Left lung (tissue), 10 donors: ENCODE data around the gene MYMK. TPM values are rescaled to one million over a fixed set of nuclear protein-coding genes. Genes with fewer than 3 reads are reported as not detected.

ENCODE experiments used
- ATAC-seq: fragments of 200-7000 bp; cut with Tn5 transposase; one replicate; pipeline ENCODE4 v1.9.1; 2020; ENCODE audit warnings: moderate library complexity
- DNase-seq, 4 donors: peaks; one replicate each; pipeline ENCODE4 v3.0.0-alpha.2; 2013 to 2020
- H3K27ac ChIP-seq, 2 donors: fragments of 200-600 bp; sonication (generic) in 1 of 2; one replicate each; pipeline versions ENCODE4 v1.5.0 to v1.8.0; 2020 to 2021
- H3K27me3 ChIP-seq, 2 donors: fragments of 200-600 bp; sonication (generic) in 1 of 2; one replicate each; pipeline versions ENCODE4 v1.5.0 to v1.8.0; 2020 to 2021
- H3K36me3 ChIP-seq, 2 donors: fragments of 200-600 bp; sonication (generic) in 1 of 2; one replicate each; pipeline versions ENCODE4 v1.5.0 to v1.8.0; 2020 to 2021
- H3K4me1 ChIP-seq, 2 donors: fragments of 200-600 bp; one replicate each; pipeline ENCODE4 v1.8.0; 2021
- H3K4me3 ChIP-seq, 2 donors: fragments of 200-600 bp; sonication (generic) in 1 of 2; one replicate each; pipeline versions ENCODE4 v1.5.0 to v1.8.0; 2020 to 2021; ENCODE audit warnings: mild to moderate bottlenecking in 1 of 2
- H3K9me3 ChIP-seq, 2 donors: fragments of 200-600 bp; sonication (generic) in 1 of 2; one replicate each; pipeline versions ENCODE4 v1.5.0 to v1.8.0; 2020 to 2021
- intact Hi-C, 2 donors: fragments of 100-400 bp; cut with DNase I; formaldehyde crosslinking; loops; one replicate each; pipeline versions ENCODE4 v1.11.2 to v1.14.2; 2022
- polyA plus RNA-seq, 6 donors: library from polyadenylated mRNA; unstranded; fragments of 120-200 nt; gene quantifications; one replicate each; pipeline ENCODE4 v1.2.1, GENCODE V29; 2013; ENCODE audit not compliant: insufficient read length in 6 of 6
- total RNA-seq, 2 donors: library from RNA; stranded (reverse); fragmentation: NEBNext Ultra II Directional; extraction: Animal tissue kit (Norgen Biotek cat#: 25700); gene quantifications; one replicate each; pipeline ENCODE4 v1.2.1, GENCODE V29; 2021
- TF ChIP-seq, protein P1 (sequence below), 2 donors: fragments of 200-600 bp; sonication (generic) in 1 of 2; IDR thresholded peaks; one replicate each; pipeline versions ENCODE4 v1.5.0 to v1.8.0; 2021; ENCODE audit warnings: antibody characterized with exemption in 2 of 2
- donor health status: DM: no; HTN: yes; CAD: no.
- donor health status: DM: no; HTN: no; CAD: no.

The MYMK gene
- total and polyA plus RNA-seq, 8 donors = not detected

DNA sequence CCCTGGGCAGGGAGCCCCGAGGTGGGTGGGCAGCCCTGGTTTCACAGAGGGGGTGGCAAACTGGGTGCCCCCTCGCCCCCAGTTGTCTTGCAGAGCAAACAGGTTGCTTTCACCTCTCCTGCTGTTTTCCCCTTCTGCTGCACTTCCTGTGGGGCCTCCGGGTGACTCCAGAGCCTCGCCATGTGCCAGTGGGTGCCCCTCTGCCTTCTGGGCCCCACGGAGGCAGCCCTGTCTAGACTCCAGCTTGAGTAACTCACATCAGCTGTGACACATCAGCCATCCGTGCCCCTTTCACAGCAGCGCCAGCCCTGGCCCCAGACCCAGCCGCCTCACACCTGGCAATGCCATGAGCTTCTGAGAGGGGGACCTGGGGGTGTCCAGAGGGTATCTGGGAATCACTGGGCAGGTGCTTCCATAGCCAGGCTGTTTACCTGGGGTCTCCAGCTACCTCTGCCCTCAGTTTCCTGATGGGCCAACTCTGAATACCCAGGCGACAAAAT is 46.7 kb upstream of the MYMK start:
- H3K4me1 ChIP-seq = peaks cover 7 to 12% of the 10 kb centered on the region in 2 donors
- DNase-seq = no peak
- intact Hi-C loops = no loop called here

DNA sequence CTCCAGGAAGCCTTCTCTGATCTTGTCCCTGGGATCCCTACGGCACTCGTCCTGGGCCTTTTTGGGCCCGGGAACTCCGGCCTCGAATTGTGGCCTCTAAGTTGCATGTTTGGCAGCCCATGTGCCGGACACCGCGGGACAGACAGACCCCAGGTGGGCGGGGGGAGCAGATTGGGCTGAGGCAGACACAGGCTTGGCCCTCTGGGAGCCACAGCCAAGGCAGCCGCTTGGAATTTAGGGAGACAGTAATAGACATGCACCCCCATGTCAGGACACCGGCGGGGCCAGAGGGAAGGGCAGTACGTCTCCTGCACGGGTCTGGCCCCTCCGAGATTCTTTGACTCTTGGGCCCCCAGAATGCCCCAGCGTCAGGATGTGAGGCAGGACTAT is 45.9 kb upstream of the MYMK start:
- no peaks in the 10 kb centered on the region for H3K27me3 ChIP-seq
- ATAC-seq = no peak
- no peak overlapping the region for H3K4me3 ChIP-seq
- peaks cover 7 to 12% of the 10 kb centered on the region in 2 donors for H3K4me1 ChIP-seq
- TF ChIP-seq, protein P1, sequence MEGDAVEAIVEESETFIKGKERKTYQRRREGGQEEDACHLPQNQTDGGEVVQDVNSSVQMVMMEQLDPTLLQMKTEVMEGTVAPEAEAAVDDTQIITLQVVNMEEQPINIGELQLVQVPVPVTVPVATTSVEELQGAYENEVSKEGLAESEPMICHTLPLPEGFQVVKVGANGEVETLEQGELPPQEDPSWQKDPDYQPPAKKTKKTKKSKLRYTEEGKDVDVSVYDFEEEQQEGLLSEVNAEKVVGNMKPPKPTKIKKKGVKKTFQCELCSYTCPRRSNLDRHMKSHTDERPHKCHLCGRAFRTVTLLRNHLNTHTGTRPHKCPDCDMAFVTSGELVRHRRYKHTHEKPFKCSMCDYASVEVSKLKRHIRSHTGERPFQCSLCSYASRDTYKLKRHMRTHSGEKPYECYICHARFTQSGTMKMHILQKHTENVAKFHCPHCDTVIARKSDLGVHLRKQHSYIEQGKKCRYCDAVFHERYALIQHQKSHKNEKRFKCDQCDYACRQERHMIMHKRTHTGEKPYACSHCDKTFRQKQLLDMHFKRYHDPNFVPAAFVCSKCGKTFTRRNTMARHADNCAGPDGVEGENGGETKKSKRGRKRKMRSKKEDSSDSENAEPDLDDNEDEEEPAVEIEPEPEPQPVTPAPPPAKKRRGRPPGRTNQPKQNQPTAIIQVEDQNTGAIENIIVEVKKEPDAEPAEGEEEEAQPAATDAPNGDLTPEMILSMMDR (IDR thresholded peaks at IDR 0.05) = no peak
- no peak for DNase-seq
- no peak overlapping the region for H3K27ac ChIP-seq
- H3K9me3 ChIP-seq = no peaks in the 10 kb centered on the region
- intact Hi-C loops = no loop called here
- H3K36me3 ChIP-seq = no peaks in the 10 kb centered on the region

More for the DNA sequence above, 46.7 kb upstream of the MYMK start:
- H3K4me3 ChIP-seq = no peak overlapping the region
- no peak overlapping the region for H3K27ac ChIP-seq
- TF ChIP-seq, protein P1 (IDR thresholded peaks at IDR 0.05) = no peak
- no peak for ATAC-seq
- no peaks in the 10 kb centered on the region for H3K27me3 ChIP-seq
- H3K36me3 ChIP-seq = no peaks in the 10 kb centered on the region
- H3K9me3 ChIP-seq = no peaks in the 10 kb centered on the region

DNA sequence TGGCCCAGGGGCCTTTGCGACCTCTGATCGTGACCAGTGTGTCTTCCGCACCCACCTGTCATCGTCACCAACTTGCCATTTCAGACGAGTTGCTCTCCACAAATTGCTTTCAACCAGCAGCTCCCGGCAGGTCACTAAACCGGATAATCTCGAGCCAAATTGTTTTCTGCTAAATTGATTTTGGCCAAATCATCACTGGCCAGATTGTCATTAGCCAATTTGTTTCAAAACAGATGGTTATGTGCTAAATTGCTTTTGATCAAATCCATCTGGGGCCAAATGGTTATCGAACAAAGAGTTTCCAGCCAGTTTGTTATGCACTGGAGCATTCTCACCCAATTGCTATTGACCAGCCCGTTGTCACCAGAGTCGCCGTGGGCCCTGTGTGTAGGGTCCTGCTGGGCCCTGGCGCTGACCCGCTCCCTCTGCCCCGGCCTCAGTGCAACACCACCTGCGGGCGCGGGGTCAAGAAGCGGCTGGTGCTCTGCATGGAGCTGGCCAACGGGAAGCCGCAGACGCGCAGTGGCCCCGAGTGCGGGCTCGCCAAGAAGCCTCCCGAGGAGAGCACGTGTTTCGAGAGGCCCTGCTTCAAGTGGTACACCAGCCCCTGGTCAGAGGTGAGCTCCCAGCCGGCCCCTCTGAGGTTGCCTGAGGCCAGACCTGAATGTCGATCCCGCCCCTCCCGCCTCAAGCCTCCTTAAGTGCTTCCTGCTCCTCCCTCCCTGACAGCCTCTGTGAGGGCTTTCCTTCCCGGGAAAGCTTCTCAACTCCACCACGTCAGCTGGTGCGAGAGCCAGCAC is 45.3 kb upstream of the MYMK start:
- Histone ChIP-seq H3K9me3 (no peaks in the 10 kb centered on the region), H3K27me3 (no peaks in the 10 kb centered on the region), H3K36me3 (no peaks in the 10 kb centered on the region), H3K4me1 (peaks cover 7 to 12% of the 10 kb centered on the region in 2 donors), H3K4me3 (no peak overlapping the region), H3K27ac (no peak overlapping the region)
- intact Hi-C loops = no loop called here
- TF ChIP-seq, protein P1 (IDR thresholded peaks at IDR 0.05) = no peak
- peak in 2 of 4 donors; percentile 51 to 78 for DNase-seq
- peak; percentile 88 for ATAC-seq

DNA sequence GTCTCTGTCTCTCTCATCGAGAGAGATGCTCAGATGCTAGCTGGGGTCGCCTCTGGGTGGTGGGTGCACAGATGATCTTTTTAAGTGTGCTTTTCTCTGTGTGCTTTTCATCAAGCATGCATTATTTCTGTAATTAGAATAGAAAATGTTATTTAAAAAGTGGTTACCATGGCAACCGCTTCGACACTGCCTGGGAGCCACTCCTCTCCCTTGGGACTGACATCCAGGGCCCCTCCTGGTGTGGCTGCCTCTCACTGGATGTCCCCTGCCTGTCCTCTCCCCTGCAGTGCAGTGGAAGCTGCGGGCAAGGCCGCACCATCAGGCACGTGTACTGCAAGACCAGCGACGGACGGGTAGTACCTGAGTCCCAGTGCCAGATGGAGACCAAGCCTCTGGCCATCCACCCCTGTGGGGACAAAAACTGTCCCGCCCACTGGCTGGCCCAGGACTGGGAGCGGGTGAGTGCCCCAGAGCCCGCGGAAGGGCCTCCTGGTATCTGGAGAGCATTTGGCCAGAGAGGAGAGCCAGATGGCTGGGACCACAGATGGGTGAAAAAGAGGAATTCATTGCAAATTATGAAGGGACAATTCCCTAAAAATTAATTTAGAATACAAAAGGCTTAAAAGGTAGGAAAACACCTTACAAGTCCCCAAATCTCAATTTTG is 44.5 kb upstream of the MYMK start:
- peaks cover 7 to 12% of the 10 kb centered on the region in 2 donors for H3K4me1 ChIP-seq
- H3K27me3 ChIP-seq = no peaks in the 10 kb centered on the region
- intact Hi-C loops = no loop called here
- H3K36me3 ChIP-seq = no peaks in the 10 kb centered on the region
- no peaks in the 10 kb centered on the region for H3K9me3 ChIP-seq
- no peak for ATAC-seq
- no peak overlapping the region for H3K4me3 ChIP-seq
- TF ChIP-seq, protein P1 (IDR thresholded peaks at IDR 0.05) = no peak
- H3K27ac ChIP-seq = no peak overlapping the region
- DNase-seq = no peak

DNA sequence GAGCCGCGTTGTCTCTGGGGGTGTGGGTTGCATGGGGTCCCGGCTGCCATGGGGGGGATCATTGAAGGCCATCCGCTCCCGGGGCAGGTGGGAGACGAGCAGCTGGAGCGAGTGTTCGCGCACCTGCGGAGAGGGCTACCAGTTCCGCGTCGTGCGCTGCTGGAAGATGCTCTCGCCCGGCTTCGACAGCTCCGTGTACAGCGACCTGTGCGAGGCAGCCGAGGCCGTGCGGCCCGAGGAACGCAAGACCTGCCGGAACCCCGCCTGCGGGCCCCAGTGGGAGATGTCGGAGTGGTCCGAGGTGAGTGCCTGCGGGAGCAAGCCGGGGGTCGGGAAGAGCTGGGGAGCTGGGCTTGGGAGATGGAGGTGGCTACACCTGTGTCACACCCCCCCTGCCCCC is 43.4 kb upstream of the MYMK start:
- Histone ChIP-seq H3K9me3 (no peaks in the 10 kb centered on the region), H3K27ac (no peak overlapping the region), H3K36me3 (no peaks in the 10 kb centered on the region), H3K4me1 (peaks cover 9 to 16% of the 10 kb centered on the region in 2 donors), H3K27me3 (no peaks in the 10 kb centered on the region), H3K4me3 (no peak overlapping the region)
- ATAC-seq (no peak), DNase-seq (no peak)
- intact Hi-C loops = no loop called here
- TF ChIP-seq, protein P1 (IDR thresholded peaks at IDR 0.05) = no peak
